GM18520 (cell line): ENCODE measurements around the gene CETN1.

Experiments
- ATAC-seq: cut with Tn5 transposase; IDR thresholded peaks from one replicate; pipeline ENCODE4 v1.9.1; 2021; ENCODE audit not compliant: unreplicated experiment

Gene CETN1

GRCh38 chr18:580154-580553 is at the start of gene CETN1:
TSS of gene CETN1 (plus strand) at chr18:580380. CDS start at chr18:580409, 29 bp downstream.
- no peak for ATAC-seq

- ATAC-seq = no peak
Measured at GRCh38 chr18:532018-532417, 48.2 kb upstream of the CETN1 start.

GRCh38 chr18:532632-533031 is 47.5 kb upstream of the CETN1 start:
- no peak for ATAC-seq

- no peak for ATAC-seq
Measured at GRCh38 chr18:533995-534601, 46.1 kb upstream of the CETN1 start.

- no peak for ATAC-seq
Measured at GRCh38 chr18:543447-544078, 36.6 kb upstream of the CETN1 start.

GRCh38 chr18:549967-550366 is 30.2 kb upstream of the CETN1 start:
- ATAC-seq = no peak

GRCh38 chr18:551404-552061 is 28.6 kb upstream of the CETN1 start:
- ATAC-seq = peak; percentile 98

GRCh38 chr18:555705-556457 is 24.3 kb upstream of the CETN1 start:
- no peak for ATAC-seq

GRCh38 chr18:564708-565561 is 15.2 kb upstream of the CETN1 start:
- ATAC-seq = no peak

GRCh38 chr18:565562-566061 is 14.6 kb upstream of the CETN1 start:
- no peak for ATAC-seq

GRCh38 chr18:567122-567521 is 13.1 kb upstream of the CETN1 start:
- no peak for ATAC-seq

- no peak for ATAC-seq
Measured at GRCh38 chr18:568731-569130, 11.4 kb upstream of the CETN1 start.

GRCh38 chr18:570256-570655 is 9.9 kb upstream of the CETN1 start:
- ATAC-seq = no peak

GRCh38 chr18:570697-571096 is 9.5 kb upstream of the CETN1 start:
- ATAC-seq = no peak

GRCh38 chr18:572091-572830 is 7.9 kb upstream of the CETN1 start:
- ATAC-seq = no peak

- no peak for ATAC-seq
Measured at GRCh38 chr18:572831-573289, 7.3 kb upstream of the CETN1 start.

- ATAC-seq = no peak
Measured at GRCh38 chr18:573385-573784, 6.8 kb upstream of the CETN1 start.

- no peak for ATAC-seq
Measured at GRCh38 chr18:574149-574860, 5.9 kb upstream of the CETN1 start.
